Measurements from ENCODE around the gene MAIP1. TPM values are rescaled to one million over a fixed set of nuclear protein-coding genes. Genes with fewer than 3 reads are reported as not detected.

Gene MAIP1
- 10 to 100 TPM; 11.2 to 11.9 TPM for total RNA-seq

DNA sequence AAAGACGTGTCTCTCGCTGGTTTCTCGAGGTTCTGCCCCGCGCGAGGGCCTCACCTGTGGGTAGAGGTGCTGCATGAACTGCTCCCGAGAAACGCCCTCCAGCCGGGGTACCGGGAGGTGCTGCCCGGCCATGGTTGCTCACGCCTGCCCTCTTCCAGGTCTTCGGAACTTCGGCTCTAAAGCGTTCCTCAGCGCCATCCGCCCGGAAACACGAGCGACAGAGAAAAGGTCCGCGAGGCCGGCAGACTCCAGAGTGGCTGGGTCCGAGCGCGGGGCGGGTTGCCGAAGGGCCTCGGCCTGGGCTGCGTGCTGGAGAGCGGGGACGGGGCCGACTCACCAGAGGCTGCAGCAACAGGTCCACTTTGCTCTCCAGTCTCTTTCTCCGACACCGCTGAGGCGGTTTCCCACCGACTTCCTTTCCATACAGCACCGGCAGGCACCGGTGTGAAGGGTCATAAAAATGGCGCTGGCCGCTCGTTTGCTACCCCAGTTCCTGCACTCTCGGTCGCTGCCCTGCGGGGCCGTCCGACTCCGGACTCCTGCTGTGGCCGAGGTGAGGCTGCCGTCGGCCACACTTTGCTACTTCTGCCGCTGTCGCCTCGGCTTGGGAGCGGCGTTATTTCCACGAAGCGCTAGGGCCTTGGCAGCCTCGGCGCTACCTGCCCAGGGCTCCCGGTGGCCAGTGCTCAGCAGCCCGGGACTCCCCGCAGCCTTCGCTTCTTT is at the start of gene MAIP1, which contains the start of gene TYW5:
Gene MAIP1 (plus strand): TSS at position 244 of the 723 bp plus-strand sequence. CDS start 217 bp downstream, at position 461.
Gene TYW5 (minus strand): TSS at position 153 of the 723 bp plus-strand sequence. CDS start 21 bp downstream, at position 132.
- 0% methylated on average over 31 to 64 of the region's 64 CpGs for WGBS, 2 donors
- Histone ChIP-seq H3K36me3 (replicated peaks in 1 of 2; ENCODE audit: insufficient read depth in 1 of 2, low read depth in 2 of 2) (peaks cover 0 to 6% of the 10 kb centered on the region in 2 donors), H3K4me1 (peaks cover 42% of the 10 kb centered on the region), H3K27ac (peak within 1 kb of the TSS; percentile 64 to 94 (median 88)), H3K4me3 (peak within 1 kb of the TSS; percentile 89 to 93), H3K9me3 (no peaks in the 10 kb centered on the region), H3K27me3 (no peaks in the 10 kb centered on the region)
- peak; percentile 81 to 89 (median 82) for DNase-seq
- ATAC-seq: peak; percentile 96
- TF ChIP-seq CTCF (IDR thresholded peaks at IDR 0.05) (peak in 4 of 7 experiments; percentile 23 to 54 (median 32)), POLR2A (IDR thresholded peaks at IDR 0.05) (peak; percentile 61 to 88 (median 85))
- intact Hi-C loops (cut with DNase I): no loop called here

DNA sequence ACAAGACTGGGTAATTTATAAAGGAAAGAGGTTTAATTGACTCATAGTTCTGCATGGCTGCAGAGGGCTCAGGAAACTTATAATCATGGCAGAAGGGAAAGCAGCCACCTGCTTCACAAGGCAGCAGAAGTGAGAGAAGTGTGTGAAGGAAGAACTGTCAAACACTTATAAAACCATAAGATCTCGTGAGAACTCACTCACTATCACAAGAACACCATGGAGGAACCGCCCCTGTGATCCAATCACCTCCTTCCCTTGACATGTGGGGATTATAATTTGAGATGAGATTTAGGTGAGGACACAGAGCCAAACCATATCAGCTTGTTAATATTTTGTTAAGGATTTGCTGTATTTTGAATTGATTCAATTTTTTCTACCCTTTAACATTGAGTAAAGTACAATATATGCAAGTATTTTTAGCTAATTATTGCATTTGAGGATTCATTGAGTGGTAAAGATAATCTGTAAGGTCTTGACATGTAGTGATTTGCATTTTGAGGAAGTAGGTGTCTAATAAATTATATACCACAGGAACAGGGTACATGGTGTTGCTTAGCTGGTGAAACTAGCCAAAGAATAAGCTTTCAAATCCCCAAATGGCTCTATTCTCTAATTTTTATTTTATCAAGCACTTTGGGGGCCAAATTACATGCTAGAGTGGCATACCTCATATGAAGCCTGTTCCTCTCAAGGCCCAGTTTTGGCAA is 48.2 kb upstream of the MAIP1 start:
- Histone ChIP-seq H3K36me3 (replicated peaks in 1 of 2; ENCODE audit: insufficient read depth in 1 of 2, low read depth in 2 of 2) (no peaks in the 10 kb centered on the region), H3K9me3 (no peaks in the 10 kb centered on the region), H3K4me1 (peaks cover 4% of the 10 kb centered on the region), H3K4me3 (no peak overlapping the region), H3K27ac (no peak overlapping the region), H3K27me3 (no peaks in the 10 kb centered on the region)
- ATAC-seq: no peak
- 63 to 67% methylated on average over 2 of the region's 2 CpGs for WGBS, 2 donors
- no peak for DNase-seq
- intact Hi-C loops (cut with DNase I): no loop called here
- no peak for TF ChIP-seq POLR2A (IDR thresholded peaks at IDR 0.05)
- no peak for TF ChIP-seq CTCF (IDR thresholded peaks at IDR 0.05)

DNA sequence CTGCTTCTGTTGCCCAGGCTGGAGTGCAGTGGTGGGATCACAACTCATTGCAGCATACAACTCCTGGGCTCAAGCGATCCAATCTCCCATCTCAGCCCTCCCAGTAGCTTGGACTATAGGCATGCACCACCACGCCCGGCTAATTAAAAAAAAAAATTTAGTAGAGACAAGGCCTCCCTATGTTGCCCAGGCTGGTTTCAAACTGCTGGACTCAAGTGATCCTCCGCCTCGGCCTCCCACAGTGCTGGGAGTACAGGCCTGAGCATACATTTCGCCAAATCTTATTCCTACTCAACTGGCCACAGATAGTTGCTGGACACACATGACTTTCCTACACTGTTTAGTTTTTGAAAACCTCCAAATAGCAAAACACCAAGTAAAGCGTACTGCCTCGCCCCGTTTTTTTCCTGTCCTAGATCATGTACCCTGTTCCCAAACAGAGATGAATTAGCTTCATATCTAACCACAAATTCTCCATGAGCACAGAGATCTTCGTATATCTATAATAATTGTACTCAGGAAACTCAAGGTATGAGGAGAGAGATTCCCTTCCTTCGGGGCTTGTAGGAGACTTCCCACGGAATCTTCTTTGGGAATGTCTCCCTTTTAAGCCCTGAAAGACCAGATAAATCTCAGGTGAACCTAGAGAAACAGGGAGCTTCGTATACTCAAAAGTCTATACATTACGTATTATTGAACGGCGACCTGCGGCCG is 44.9 kb upstream of the MAIP1 start:
- 29 to 47% methylated on average over 18 of the region's 18 CpGs for WGBS, 2 donors
- intact Hi-C loops (cut with DNase I): no loop called here
- TF ChIP-seq POLR2A (IDR thresholded peaks at IDR 0.05) (no peak), CTCF (IDR thresholded peaks at IDR 0.05) (no peak)
- H3K36me3 ChIP-seq (replicated peaks in 1 of 2; ENCODE audit: insufficient read depth in 1 of 2, low read depth in 2 of 2): no peaks in the 10 kb centered on the region
- peaks cover 15% of the 10 kb centered on the region for H3K4me1 ChIP-seq
- DNase-seq (no peak), ATAC-seq (no peak)
- H3K4me3 ChIP-seq: peak overlapping the region in 1 of 2 donors; percentile 64
- H3K27ac ChIP-seq: peak overlapping the region in 3 of 4 donors; percentile 91 to 99 (median 97)
- no peaks in the 10 kb centered on the region for H3K9me3 ChIP-seq
- H3K27me3 ChIP-seq: no peaks in the 10 kb centered on the region

GRCh38 chr2:199911052-199911876 is 44.1 kb upstream of the MAIP1 start, which contains the start of gene C2orf69:
Gene C2orf69, plus strand, starts transcription at chr2:199911293. Its CDS starts 146 bp downstream, at chr2:199911439.
- ATAC-seq (peak; percentile 97), DNase-seq (peak; percentile 97)
- Histone ChIP-seq H3K36me3 (replicated peaks in 1 of 2; ENCODE audit: insufficient read depth in 1 of 2, low read depth in 2 of 2) (no peaks in the 10 kb centered on the region), H3K4me3 (peak within 1 kb of the TSS; percentile 52 to 64), H3K4me1 (peaks cover 15% of the 10 kb centered on the region), H3K27me3 (no peaks in the 10 kb centered on the region), H3K9me3 (no peaks in the 10 kb centered on the region), H3K27ac (peak within 1 kb of the TSS; percentile 91 to 99 (median 95))
- intact Hi-C loops (cut with DNase I): no loop called here
- WGBS, 2 donors: 0 to 1% methylated on average over 39 to 71 of the region's 85 CpGs
- peak; percentile 86 to 89 (median 87) for TF ChIP-seq POLR2A (IDR thresholded peaks at IDR 0.05)
- peak in 3 of 7 experiments; percentile 5 to 18 (median 10) for TF ChIP-seq CTCF (IDR thresholded peaks at IDR 0.05)
